Fibroblast of skin of left quadriceps (primary cell): ENCODE results near the gene P2RY11.

Source experiments
- DNase-seq, 2 experiments: peaks; one replicate each; pipeline ENCODE4 v3.0.0-alpha.2; 2013; ENCODE audit warnings: low read depth in 2 of 2

Gene P2RY11

DNA sequence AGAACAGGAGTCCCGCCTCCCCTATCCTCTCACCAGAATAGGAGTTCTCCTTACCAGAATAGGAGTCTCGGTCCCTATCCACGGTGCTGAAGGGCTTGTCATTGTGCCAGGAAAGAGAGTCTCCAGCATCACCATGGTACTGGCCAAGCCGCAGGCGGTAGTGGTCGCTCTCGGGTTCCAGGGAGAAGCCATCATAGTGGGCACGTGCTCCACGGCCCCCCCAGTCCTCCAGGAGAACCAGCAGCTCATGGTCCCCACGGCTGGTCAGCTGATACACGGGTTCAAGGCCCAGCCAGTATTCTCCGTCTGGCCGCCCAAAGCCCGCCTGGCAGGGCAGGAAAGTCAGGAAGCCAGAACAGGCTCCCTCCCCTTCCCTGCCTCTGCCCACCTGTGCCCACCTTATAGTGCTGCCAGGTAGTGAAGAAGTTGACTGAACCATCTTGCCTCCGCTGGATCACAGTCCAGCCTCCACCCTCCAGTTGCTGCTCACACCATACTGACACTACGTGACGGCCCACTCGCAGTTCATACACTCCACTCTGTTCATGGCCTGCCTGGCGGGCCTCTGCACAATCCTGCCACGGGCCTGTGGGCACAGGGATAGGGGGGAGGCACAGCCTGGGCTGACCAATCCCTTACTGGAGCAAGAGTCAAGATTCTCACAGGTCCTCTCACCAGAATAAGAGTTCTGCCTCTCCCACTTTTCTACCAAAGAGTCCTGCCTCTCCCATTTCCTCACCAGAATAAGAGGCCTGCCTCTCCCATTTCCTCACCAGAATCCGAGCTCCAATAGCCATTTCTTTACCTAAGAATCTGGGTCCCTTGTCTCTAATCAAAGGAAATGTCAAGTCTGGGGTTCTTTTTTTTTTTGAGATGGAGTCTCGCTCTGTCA lies 18.0 kb upstream of the P2RY11 start:
- DNase-seq, result no peak

- DNase-seq, result no peak
These were observed 15.9 kb upstream of the P2RY11 start for GRCh38 chr19:10095622-10095947.

DNA sequence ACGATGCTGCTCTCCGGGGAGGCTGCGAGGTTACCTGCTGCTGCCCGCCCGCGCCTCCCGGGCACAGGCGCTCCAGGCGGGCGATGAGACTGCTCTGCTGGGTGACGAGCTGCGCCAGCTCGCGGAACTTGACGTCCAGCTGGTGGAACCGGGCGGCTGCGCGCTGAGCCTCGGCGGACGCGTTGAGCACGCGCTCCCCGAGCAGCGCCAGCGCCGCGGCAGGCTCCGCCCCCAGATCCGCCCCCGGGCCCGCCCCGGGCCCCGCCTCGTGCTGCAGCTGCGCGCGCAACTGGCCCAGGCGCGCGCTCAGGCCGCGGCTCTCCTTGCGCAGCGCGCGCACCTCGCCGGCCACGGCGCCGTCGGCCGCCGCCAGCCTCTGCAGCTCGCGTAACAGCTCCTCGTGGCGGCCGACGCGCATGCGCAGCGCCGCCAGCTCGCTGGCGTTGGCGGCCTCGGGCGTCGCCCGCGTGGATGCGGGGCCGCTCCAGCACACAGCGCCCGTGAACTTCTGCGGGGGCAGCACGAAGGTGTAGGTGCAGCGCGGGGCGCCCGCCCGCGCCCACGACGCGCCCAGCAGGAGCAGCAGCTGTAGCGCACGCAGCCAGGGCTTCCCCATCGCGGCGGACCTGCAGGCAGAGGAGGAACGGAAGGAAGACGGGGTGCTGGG lies 15.4 kb upstream of the P2RY11 start:
- DNase-seq, result peak; percentile 81 to 82

DNA sequence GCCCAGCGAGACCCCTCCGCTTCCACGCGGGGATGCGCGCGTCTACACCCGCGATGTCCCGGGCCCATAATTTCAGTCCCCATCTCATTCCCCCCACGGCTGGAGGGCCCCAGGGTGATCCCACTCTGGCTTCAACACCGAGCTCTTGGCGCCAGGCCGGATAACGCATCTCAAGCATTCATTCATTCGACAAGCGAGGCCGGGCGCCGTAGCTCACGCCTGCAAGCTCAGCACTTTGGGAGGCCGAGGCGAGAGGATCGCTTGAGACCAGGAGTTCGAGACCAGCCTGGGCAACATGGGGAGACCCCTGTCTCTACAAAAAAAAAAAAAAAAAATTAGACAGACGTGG lies 14.9 kb upstream of the P2RY11 start:
- DNase-seq, result no peak

DNA sequence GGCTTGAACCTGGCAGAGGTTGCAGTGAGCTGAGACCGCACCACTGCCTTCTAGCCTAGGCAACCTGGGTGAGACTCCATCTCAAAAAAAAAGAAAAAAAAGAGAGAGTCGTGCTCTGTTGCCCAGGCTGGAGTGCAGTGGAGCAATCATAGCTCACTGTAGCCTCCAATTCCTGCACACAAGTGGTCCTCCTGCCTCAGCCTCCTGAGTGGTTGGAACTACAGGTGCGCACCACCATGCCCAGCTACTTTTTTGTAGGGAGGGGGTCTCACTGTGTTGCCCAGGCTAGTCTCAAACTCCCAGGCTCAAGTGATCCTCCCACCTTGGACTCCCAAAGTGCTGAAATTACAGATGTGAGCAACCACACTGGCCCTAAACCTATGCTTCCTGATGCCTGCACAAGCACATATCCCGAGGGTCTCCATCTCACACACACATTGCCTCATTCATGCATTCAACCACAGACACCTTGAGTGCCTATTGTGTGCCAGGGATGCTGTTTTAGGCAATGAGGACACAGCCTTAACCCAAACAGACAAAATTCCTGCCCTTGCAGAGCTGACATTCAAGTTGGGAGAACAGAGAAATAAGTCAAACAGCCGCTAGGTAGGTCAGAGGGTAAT lies 11.2 kb upstream of the P2RY11 start:
- DNase-seq, result no peak

- DNase-seq, result no peak
These were observed 8.7 kb upstream of the P2RY11 start for GRCh38 chr19:10102787-10103236.

GRCh38 chr19:10104130-10104513 lies 7.4 kb upstream of the P2RY11 start:
- DNase-seq, result no peak

GRCh38 chr19:10104665-10105508 lies 6.6 kb upstream of the P2RY11 start:
- no peak for DNase-seq

- no peak for DNase-seq
These were observed 5.9 kb upstream of the P2RY11 start for GRCh38 chr19:10105509-10106099.

GRCh38 chr19:10106100-10106936 lies 5.2 kb upstream of the P2RY11 start, which contains the start of gene PPAN:
Gene PPAN (plus strand): TSS chr19:10106362. CDS start chr19:10106395, 33 bp downstream.
- peak; percentile 96 for DNase-seq

- DNase-seq, result no peak
These were observed 4.2 kb upstream of the P2RY11 start for GRCh38 chr19:10107254-10107653.

DNA sequence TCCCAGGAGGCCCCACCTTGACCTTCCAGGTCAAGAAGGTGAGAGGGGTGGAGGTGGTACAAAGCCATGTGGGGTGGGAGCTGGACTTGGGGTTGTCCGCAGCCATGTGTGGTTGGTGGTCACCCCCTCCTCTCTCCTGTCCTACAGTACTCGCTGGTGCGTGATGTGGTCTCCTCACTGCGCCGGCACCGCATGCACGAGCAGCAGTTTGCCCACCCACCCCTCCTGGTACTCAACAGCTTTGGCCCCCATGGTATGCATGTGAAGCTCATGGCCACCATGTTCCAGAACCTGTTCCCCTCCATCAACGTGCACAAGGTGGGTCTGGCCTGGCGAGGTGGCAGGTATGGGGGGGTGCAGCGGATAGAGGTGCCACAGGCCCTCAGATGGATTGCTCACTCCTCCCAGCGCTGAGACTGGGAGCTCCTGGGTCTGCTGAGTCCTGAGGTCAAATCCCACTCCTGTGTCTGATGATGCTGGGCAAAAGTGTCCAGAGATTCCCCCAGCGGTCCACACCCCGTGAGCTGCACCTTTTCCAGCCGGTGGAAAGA lies 3.6 kb upstream of the P2RY11 start:
- DNase-seq, result no peak

- no peak for DNase-seq
These were observed 2.0 kb upstream of the P2RY11 start for GRCh38 chr19:10109528-10109927.

DNA sequence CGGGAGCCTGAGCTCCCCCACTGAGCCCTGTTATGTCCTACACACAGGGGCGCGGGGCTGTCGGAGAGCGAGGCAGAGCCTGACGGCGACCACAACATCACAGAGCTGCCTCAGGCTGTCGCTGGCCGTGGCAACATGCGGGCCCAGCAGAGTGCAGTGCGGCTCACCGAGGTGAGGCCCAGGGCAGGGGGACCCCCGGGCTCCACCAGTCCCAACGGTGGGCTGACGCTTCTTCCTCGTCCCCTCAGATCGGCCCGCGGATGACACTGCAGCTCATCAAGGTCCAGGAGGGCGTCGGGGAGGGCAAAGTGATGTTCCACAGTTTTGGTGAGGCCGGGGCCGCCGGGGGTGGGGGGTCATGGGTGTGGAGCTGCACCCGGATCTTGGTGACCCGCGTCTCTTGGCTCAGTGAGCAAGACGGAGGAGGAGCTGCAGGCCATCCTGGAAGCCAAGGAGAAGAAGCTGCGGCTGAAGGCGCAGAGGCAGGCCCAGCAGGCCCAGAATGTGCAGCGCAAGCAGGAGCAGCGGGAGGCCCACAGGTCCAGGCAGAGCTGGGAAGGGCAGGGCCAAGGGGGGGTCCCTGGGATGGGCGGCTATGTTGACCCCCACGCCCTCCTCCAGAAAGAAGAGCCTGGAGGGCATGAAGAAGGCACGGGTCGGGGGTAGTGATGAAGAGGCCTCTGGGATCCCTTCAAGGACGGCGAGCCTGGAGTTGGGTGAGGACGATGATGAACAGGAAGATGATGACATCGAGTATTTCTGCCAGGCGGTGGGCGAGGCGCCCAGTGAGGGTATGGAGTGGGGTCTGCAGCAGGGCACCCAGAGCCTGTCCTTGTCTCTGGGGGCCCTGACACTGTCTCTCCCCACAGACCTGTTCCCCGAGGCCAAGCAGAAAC lies 1.2 kb upstream of the P2RY11 start:
- no peak for DNase-seq

DNA sequence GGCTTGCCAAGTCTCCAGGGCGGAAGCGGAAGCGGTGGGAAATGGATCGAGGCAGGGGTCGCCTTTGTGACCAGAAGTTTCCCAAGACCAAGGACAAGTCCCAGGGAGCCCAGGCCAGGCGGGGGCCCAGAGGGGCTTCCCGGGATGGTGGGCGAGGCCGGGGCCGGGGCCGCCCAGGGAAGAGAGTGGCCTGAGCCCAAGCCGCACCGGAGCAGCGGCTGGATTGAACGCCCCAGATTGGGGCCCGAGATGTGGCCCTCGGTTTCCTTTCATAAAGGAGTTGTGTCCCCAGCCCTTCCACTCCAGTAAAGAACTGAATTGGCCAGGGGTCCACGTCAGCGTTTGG lies 548 bp upstream of the P2RY11 start:
- no peak for DNase-seq

DNA sequence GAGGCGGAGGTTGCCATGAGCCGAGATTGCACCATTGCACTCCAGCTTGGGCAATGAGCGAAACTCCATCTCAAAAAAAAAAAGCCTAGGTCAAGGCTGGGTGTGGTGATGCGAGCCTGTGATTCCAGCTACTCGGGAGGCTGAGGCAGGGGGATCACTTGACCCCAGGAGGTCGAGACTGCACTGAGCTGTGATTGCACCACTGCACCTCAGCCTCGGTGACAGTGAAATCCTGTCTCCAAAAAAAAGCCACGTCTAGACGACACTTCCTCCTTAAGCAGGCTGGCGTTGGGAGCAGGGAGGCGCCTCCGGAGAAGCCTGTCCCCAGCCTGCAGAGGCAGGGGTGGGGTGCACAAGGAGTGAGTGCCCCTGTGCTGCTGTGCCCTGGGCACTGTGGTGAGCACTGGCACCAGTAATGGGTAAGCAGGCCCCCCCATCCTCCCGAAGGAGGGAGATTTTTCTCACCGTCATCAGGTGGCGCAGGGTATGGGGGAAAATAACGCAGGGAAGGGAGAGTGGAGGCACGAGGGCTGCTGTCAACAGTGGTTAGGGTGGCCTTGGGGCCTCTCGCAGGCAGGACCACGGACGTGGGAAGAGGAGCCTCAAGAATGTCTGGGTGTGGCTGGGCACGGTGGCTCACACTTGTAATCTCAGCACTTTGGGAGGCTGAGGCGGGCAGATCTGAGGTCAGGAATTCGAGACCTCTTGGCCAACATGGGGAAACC lies 706 bp downstream of the P2RY11 start:
- DNase-seq, result no peak

DNA sequence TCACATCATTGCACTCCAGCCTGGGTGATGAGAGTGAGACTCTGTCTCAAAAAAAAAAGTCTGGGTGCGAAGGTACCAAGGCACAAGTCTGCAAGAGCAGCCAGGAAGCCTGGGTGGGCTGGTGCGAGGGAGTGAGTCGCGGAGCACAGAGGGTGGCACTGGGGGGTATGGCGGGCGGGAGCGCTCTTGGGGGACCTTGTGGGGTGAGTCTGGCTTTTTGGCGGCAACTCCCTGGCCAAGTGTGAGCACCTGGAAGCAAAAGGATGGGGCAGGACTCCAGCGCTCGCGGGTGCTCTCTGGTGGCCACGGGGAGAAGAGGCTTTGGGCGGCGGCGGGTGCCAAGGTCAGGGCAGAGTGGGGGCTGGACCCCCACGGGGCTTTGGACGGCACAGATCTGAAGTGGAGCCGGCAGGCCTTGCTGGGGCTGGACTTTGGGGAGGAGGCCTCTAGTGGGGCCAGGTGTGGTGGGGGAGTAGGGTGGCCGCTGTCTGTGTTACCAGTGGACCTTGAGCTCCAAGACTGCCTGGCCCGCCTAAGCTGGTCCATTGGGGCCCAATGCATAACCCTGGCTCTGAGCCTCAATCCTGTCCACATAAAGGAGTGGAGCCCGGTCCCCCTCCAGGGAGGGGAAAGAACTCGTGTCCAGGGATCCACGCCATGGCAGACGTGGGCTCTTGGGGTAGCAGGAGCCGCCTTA lies 1.6 kb downstream of the P2RY11 start:
- no peak for DNase-seq

GRCh38 chr19:10113592-10113963 lies 2.1 kb downstream of the P2RY11 start:
- no peak for DNase-seq
